ENCODE results near the gene HSFX3. TPM values are rescaled to one million over a fixed set of nuclear protein-coding genes. Genes with fewer than 3 reads are reported as not detected.
"Not testable (repeated sequence)": the region's sequence is repeated elsewhere in the genome, so short reads cannot be mapped to it uniquely, and the experiment has no call there.

The HSFX3 gene
- total and polyA plus RNA-seq, 2 of the 8 experiments (the other 6 are each of a cell fraction or from before 2014, with no cell fraction given): not detected

DNA sequence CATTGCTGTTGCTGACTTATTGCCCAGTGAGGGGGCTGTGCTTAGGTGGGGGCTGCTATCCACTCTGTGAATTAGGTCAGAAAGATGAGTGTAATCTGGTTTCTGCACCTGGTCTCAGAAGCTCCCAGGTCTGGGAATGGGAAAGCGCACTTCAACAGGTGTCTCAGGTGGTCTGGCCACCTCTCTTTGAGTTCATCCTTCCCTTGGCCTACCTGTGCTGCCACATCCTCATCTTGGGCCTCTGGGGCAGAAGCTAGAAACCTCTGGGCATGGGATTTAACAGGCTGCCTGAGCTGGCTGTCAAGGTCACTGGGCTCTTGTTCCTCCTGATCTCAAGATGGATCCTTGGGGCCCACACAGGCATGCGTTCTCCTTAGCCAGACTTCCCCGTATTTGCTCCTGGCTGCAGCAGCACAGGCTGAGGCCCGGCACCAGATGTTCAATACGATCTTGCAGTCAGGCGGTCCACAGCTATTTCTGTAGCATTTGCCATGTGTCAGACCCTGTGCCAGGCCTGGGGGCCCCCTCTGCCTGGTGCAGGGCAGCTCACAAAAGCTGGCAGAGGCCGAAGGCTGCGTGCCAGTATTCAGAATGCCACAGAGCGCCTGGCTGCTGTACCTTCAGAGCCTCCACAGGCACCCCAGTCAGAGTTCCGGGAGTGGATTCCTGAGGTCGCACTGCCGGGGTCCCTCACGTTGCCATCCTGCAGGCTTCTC is 23.2 kb downstream of the HSFX3 start:
- H2BK5ac ChIP-seq (ENCODE audit: low read depth, low read length); H2BK15ac ChIP-seq (ENCODE audit: low read length); H3K9ac ChIP-seq (replicated peaks in 1 of 4; ENCODE audit: extremely low read depth in 1 of 4, low read depth in 3 of 4, low read length in 3 of 4); H2BK12ac ChIP-seq (ENCODE audit: low read depth, low read length); H3K79me2 ChIP-seq (ENCODE audit: control insufficient read depth in 1 of 2, insufficient read depth in 2 of 2, low read length in 2 of 2); H3K4me2 ChIP-seq (ENCODE audit: insufficient read depth in 1 of 2, low read depth in 2 of 2, low read length in 2 of 2); H3K18ac ChIP-seq (ENCODE audit: extremely low read depth, low read length); H4K20me1 ChIP-seq (replicated peaks in 1 of 2; ENCODE audit: control insufficient read depth in 1 of 2, insufficient read depth in 2 of 2, low read length in 2 of 2); H2BK20ac ChIP-seq (ENCODE audit: low read length); H3K27me3 ChIP-seq (replicated peaks in 1 of 4; ENCODE audit: control insufficient read depth in 3 of 4, extremely low read depth in 1 of 4, insufficient read depth in 3 of 4, low read length in 3 of 4); POLR2A ChIA-PET (ENCODE audit: partially characterized antibody); H3K23ac ChIP-seq (ENCODE audit: insufficient read length); H3K23me2 ChIP-seq (ENCODE audit: low read depth, low read length); H4K8ac ChIP-seq (ENCODE audit: extremely low read depth, insufficient read depth, low read length); H2AK5ac ChIP-seq (ENCODE audit: low read depth, low read length); H3K4me3 ChIP-seq (ENCODE audit: extremely low read depth in 1 of 4, insufficient read depth in 2 of 4, low read depth in 3 of 4, low read length in 4 of 4); H3K14ac ChIP-seq (ENCODE audit: insufficient read length); H2BK120ac ChIP-seq (replicated peaks; ENCODE audit: low read depth, low read length); H3K4me1 ChIP-seq (replicated peaks in 1 of 4; ENCODE audit: control insufficient read depth in 3 of 4, insufficient read depth in 4 of 4, low read length in 3 of 4); H3K4ac ChIP-seq (replicated peaks; ENCODE audit: insufficient read length, low read depth, low read length); H4K5ac ChIP-seq (ENCODE audit: insufficient read length, low read depth, low read length); H4K91ac ChIP-seq (replicated peaks; ENCODE audit: insufficient read length, low read length); H3K79me1 ChIP-seq (ENCODE audit: low read depth, low read length); DNase-seq (ENCODE audit: low read depth in 1 of 2, low spot score in 2 of 2); H3K36me3 ChIP-seq (ENCODE audit: control insufficient read depth in 2 of 4, insufficient read depth in 4 of 4, low read length in 3 of 4); H3K56ac ChIP-seq (replicated peaks; ENCODE audit: insufficient read length, low read depth, low read length); H3K27ac ChIP-seq (ENCODE audit: low read depth, low read length); H2AFZ ChIP-seq (ENCODE audit: low read length); H3K9me3 ChIP-seq (ENCODE audit: insufficient read depth in 2 of 2, low read depth in 1 of 2, low read length in 1 of 2): not testable (repeated sequence)
- CTCF ChIA-PET (ENCODE audit: partially characterized antibody): interaction anchor here (0.8 to 1.5 kb wide), 3 partner anchors 10 to 22 kb away, joined by 3 to 5 read pairs (median 3); no protein-coding TSS in a partner anchor
- FAIRE-seq: peak; percentile 24
- 91% methylated on average over 3 of the region's 13 CpGs; no CpG with 5 or more reads in 1 of the 2 experiments for WGBS, 2 experiments (ENCODE audit: extremely low coverage in 1 of 2, insufficient coverage in 1 of 2, insufficient read length in 1 of 2, insufficient replicate concordance in 2 of 2, low coverage in 1 of 2, low lambda C conversion rate in 2 of 2, missing lambda C conversion rate in 1 of 2)

GRCh38 chrX:149525903-149526302 is 23.8 kb downstream of the HSFX3 start:
- FAIRE-seq; H2BK12ac ChIP-seq (ENCODE audit: low read depth, low read length); H3K9ac ChIP-seq (replicated peaks in 1 of 4; ENCODE audit: extremely low read depth in 1 of 4, low read depth in 3 of 4, low read length in 3 of 4); H4K91ac ChIP-seq (replicated peaks; ENCODE audit: insufficient read length, low read length); H3K36me3 ChIP-seq (ENCODE audit: control insufficient read depth in 2 of 4, insufficient read depth in 4 of 4, low read length in 3 of 4); H3K79me2 ChIP-seq (ENCODE audit: control insufficient read depth in 1 of 2, insufficient read depth in 2 of 2, low read length in 2 of 2); H3K23ac ChIP-seq (ENCODE audit: insufficient read length); H3K4me2 ChIP-seq (ENCODE audit: insufficient read depth in 1 of 2, low read depth in 2 of 2, low read length in 2 of 2); H2BK120ac ChIP-seq (replicated peaks; ENCODE audit: low read depth, low read length); H2AK5ac ChIP-seq (ENCODE audit: low read depth, low read length); H2BK20ac ChIP-seq (ENCODE audit: low read length); H2AFZ ChIP-seq (ENCODE audit: low read length); H3K27me3 ChIP-seq (replicated peaks in 1 of 4; ENCODE audit: control insufficient read depth in 3 of 4, extremely low read depth in 1 of 4, insufficient read depth in 3 of 4, low read length in 3 of 4); H3K4ac ChIP-seq (replicated peaks; ENCODE audit: insufficient read length, low read depth, low read length); H3K9me3 ChIP-seq (ENCODE audit: insufficient read depth in 2 of 2, low read depth in 1 of 2, low read length in 1 of 2); H3K23me2 ChIP-seq (ENCODE audit: low read depth, low read length); H3K79me1 ChIP-seq (ENCODE audit: low read depth, low read length); POLR2A ChIA-PET (ENCODE audit: partially characterized antibody); H3K4me1 ChIP-seq (replicated peaks in 1 of 4; ENCODE audit: control insufficient read depth in 3 of 4, insufficient read depth in 4 of 4, low read length in 3 of 4); H3K56ac ChIP-seq (replicated peaks; ENCODE audit: insufficient read length, low read depth, low read length); H2BK15ac ChIP-seq (ENCODE audit: low read length); H3K4me3 ChIP-seq (ENCODE audit: extremely low read depth in 1 of 4, insufficient read depth in 2 of 4, low read depth in 3 of 4, low read length in 4 of 4); H3K27ac ChIP-seq (ENCODE audit: low read depth, low read length); H3K14ac ChIP-seq (ENCODE audit: insufficient read length); H4K8ac ChIP-seq (ENCODE audit: extremely low read depth, insufficient read depth, low read length); H4K5ac ChIP-seq (ENCODE audit: insufficient read length, low read depth, low read length); H3K18ac ChIP-seq (ENCODE audit: extremely low read depth, low read length); H4K20me1 ChIP-seq (replicated peaks in 1 of 2; ENCODE audit: control insufficient read depth in 1 of 2, insufficient read depth in 2 of 2, low read length in 2 of 2); H2BK5ac ChIP-seq (ENCODE audit: low read depth, low read length); DNase-seq (ENCODE audit: low read depth in 1 of 2, low spot score in 2 of 2): not testable (repeated sequence)
- CTCF ChIA-PET (ENCODE audit: partially characterized antibody): interaction anchor here (0.8 to 1.5 kb wide), 3 partner anchors 10 to 22 kb away, joined by 3 to 5 read pairs (median 3); no protein-coding TSS in a partner anchor
- WGBS, 2 experiments (ENCODE audit: extremely low coverage in 1 of 2, insufficient coverage in 1 of 2, insufficient read length in 1 of 2, insufficient replicate concordance in 2 of 2, low coverage in 1 of 2, low lambda C conversion rate in 2 of 2, missing lambda C conversion rate in 1 of 2): no CpG with 5 or more reads among the region's 5 CpGs
